ENCODE data around the gene OR4E2. TPM values are rescaled to one million over a fixed set of nuclear protein-coding genes. Genes with fewer than 3 reads are reported as not detected.

Gene OR4E2
- polyA plus RNA-seq, 3 donors = not detected

- no peak overlapping the region for H3K27ac Mint-ChIP-seq
- intact Hi-C loops (cut with micrococcal nuclease) = no loop called here
- no peak overlapping the region for H3K9ac ChIP-seq (ENCODE audit: insufficient read depth, low read length, poor library complexity, severe bottlenecking)
- peaks cover 3 to 5% of the 10 kb centered on the region in 2 donors for H3K9me3 ChIP-seq (replicated peaks in 1 of 2; ENCODE audit: control insufficient read depth in 1 of 2, insufficient read depth in 1 of 2, low read length in 2 of 2)
- H4K20me1 ChIP-seq (ENCODE audit: insufficient read depth, low read length) = no peaks in the 10 kb centered on the region
- no CpG with 5 or more reads among the region's 2 CpGs for WGBS (ENCODE audit: insufficient coverage)
- no peaks in the 10 kb centered on the region for H3K36me3 ChIP-seq (replicated peaks in 1 of 2; ENCODE audit: control insufficient read depth in 1 of 2, insufficient read depth in 2 of 2, low read length in 2 of 2)
- peaks cover 2 to 8% (median 5%) of the 10 kb centered on the region in 3 donors for H3K27me3 Mint-ChIP-seq (ENCODE audit: low read depth in 3 of 3)
- no peak overlapping the region for H3K27ac ChIP-seq (ENCODE audit: low read depth in 1 of 2, low read length in 2 of 2)
- no peak overlapping the region for H3K4me3 Mint-ChIP-seq
- H3K79me2 ChIP-seq (ENCODE audit: insufficient read depth, low read length) = no peaks in the 10 kb centered on the region
- peaks cover 0 to 10% (median 6%) of the 10 kb centered on the region in 7 donors for H3K9me3 Mint-ChIP-seq
- H3K4me1 Mint-ChIP-seq = no peaks in the 10 kb centered on the region
- no peak overlapping the region for H3K4me3 ChIP-seq (replicated peaks in 1 of 3; ENCODE audit: low read depth in 2 of 3, low read length in 3 of 3)
- no peak overlapping the region for H2AFZ ChIP-seq (ENCODE audit: insufficient read depth, low read depth, low read length, poor library complexity, severe bottlenecking)
- no peak overlapping the region for H3K4me2 ChIP-seq (replicated peaks; ENCODE audit: extremely low read depth, low read length, poor library complexity, severe bottlenecking)
- DNase-seq = no peak
- no peaks in the 10 kb centered on the region for H3K36me3 Mint-ChIP-seq
- H3K4me1 ChIP-seq (ENCODE audit: control insufficient read depth in 1 of 2, insufficient read depth in 2 of 2, low read length in 2 of 2) = no peaks in the 10 kb centered on the region
- no peak for TF ChIP-seq CTCF (IDR thresholded peaks at IDR 0.05)
- no peaks in the 10 kb centered on the region for H3K27me3 ChIP-seq (ENCODE audit: control insufficient read depth in 2 of 2, insufficient read depth in 2 of 2, low read length in 2 of 2)
These were observed 26.4 kb downstream of the OR4E2 start for GRCh38 chr14:21680072-21680471.

GRCh38 chr14:21686468-21686867 is 32.8 kb downstream of the OR4E2 start:
- Histone ChIP-seq H3K36me3 (replicated peaks in 1 of 2; ENCODE audit: control insufficient read depth in 1 of 2, insufficient read depth in 2 of 2, low read length in 2 of 2) (no peaks in the 10 kb centered on the region), H3K4me2 (replicated peaks; ENCODE audit: extremely low read depth, low read length, poor library complexity, severe bottlenecking) (no peak overlapping the region), H3K79me2 (ENCODE audit: insufficient read depth, low read length) (no peaks in the 10 kb centered on the region), H4K20me1 (ENCODE audit: insufficient read depth, low read length) (no peaks in the 10 kb centered on the region), H3K4me3 (replicated peaks in 1 of 3; ENCODE audit: low read depth in 2 of 3, low read length in 3 of 3) (no peak overlapping the region), H2AFZ (ENCODE audit: insufficient read depth, low read depth, low read length, poor library complexity, severe bottlenecking) (no peak overlapping the region), H3K9ac (ENCODE audit: insufficient read depth, low read length, poor library complexity, severe bottlenecking) (no peak overlapping the region), H3K27me3 (ENCODE audit: control insufficient read depth in 2 of 2, insufficient read depth in 2 of 2, low read length in 2 of 2) (no peaks in the 10 kb centered on the region), H3K27ac (ENCODE audit: low read depth in 1 of 2, low read length in 2 of 2) (no peak overlapping the region), H3K4me1 (ENCODE audit: control insufficient read depth in 1 of 2, insufficient read depth in 2 of 2, low read length in 2 of 2) (no peaks in the 10 kb centered on the region), H3K9me3 (replicated peaks in 1 of 2; ENCODE audit: control insufficient read depth in 1 of 2, insufficient read depth in 1 of 2, low read length in 2 of 2) (no peaks in the 10 kb centered on the region)
- no peak for DNase-seq
- intact Hi-C loops (cut with micrococcal nuclease) = no loop called here
- H3K4me3 Mint-ChIP-seq = no peak overlapping the region
- no peaks in the 10 kb centered on the region for H3K36me3 Mint-ChIP-seq
- H3K27ac Mint-ChIP-seq = no peak overlapping the region
- peaks cover 0 to 10% (median 5%) of the 10 kb centered on the region in 7 donors for H3K9me3 Mint-ChIP-seq
- WGBS (ENCODE audit: insufficient coverage) = 100% methylated on average over 1 of the region's 2 CpGs
- peaks cover 4 to 9% (median 7%) of the 10 kb centered on the region in 3 donors for H3K27me3 Mint-ChIP-seq (ENCODE audit: low read depth in 3 of 3)
- TF ChIP-seq CTCF (IDR thresholded peaks at IDR 0.05) = no peak
- no peaks in the 10 kb centered on the region for H3K4me1 Mint-ChIP-seq

All from CD14-positive monocyte (primary cell).